Myocyte (in vitro differentiated cells): Measurements from ENCODE around the gene GAB1. TPM values are rescaled to one million over a fixed set of nuclear protein-coding genes. Genes with fewer than 3 reads are reported as not detected.

Experiments
- DNase-seq: peaks from one replicate; pipeline ENCODE4 v3.0.0-alpha.2; 2012; ENCODE audit warnings: low read depth
- microRNA-seq: library from miRNA; unstranded; fragments of <30 nt; microRNA quantifications from one replicate; pipeline ENCODE4, GENCODE V29; 2016
- total RNA-seq: library from RNA; depleted of rRNA; stranded (reverse); fragments of >200 nt; gene quantifications from 2 replicates; pipeline ENCODE4 v1.2.3, GENCODE V29; 2014

GAB1 gene
- total RNA-seq, 1 donor from 2014 or later, result 7.9 TPM

GRCh38 chr4:143477487-143477886 is 140.8 kb downstream of the GAB1 start:
- no peak for DNase-seq

GRCh38 chr4:143481361-143481760 is 144.7 kb downstream of the GAB1 start:
- no peak for DNase-seq

GRCh38 chr4:143482840-143483239 is 146.2 kb downstream of the GAB1 start:
- DNase-seq, result peak; percentile 57

- no peak for DNase-seq
These were observed 149.6 kb downstream of the GAB1 start for GRCh38 chr4:143486314-143486713.

- DNase-seq, result peak; percentile 1
These were observed 152.0 kb downstream of the GAB1 start for GRCh38 chr4:143488687-143489086.

- peak; percentile 63 for DNase-seq
These were observed 152.4 kb downstream of the GAB1 start for GRCh38 chr4:143489106-143489505.

GRCh38 chr4:143498021-143498420 is 161.3 kb downstream of the GAB1 start:
- no peak for DNase-seq

- no peak for DNase-seq
These were observed 165.6 kb downstream of the GAB1 start for GRCh38 chr4:143502231-143502630.

GRCh38 chr4:143506031-143506430 is 169.4 kb downstream of the GAB1 start:
- no peak for DNase-seq

- no peak for DNase-seq
These were observed 175.2 kb downstream of the GAB1 start for GRCh38 chr4:143511906-143512305.

- DNase-seq, result no peak
These were observed 176.3 kb downstream of the GAB1 start for GRCh38 chr4:143512978-143513313.

GRCh38 chr4:143513314-143514168 is 176.9 kb downstream of the GAB1 start, which contains the start of gene SMARCA5:
Gene SMARCA5 (plus strand): TSS chr4:143513702. CDS start chr4:143513925, 223 bp downstream.
- DNase-seq, result peak; percentile 99

- no peak for DNase-seq
These were observed 177.5 kb downstream of the GAB1 start for GRCh38 chr4:143514169-143514495.

GRCh38 chr4:143514497-143514896 is 177.8 kb downstream of the GAB1 start:
- peak; percentile 96 for DNase-seq

- no peak for DNase-seq
These were observed 178.2 kb downstream of the GAB1 start for GRCh38 chr4:143514901-143515300.

- DNase-seq, result no peak
These were observed 179.2 kb downstream of the GAB1 start for GRCh38 chr4:143515905-143516304.

GRCh38 chr4:143517764-143518163 is 181.1 kb downstream of the GAB1 start:
- DNase-seq, result no peak

Small RNAs within 50 kb of the gene (microRNA-seq; reads per million reads assigned to microRNA genes)
- gene MIR3139, result not detected

Other genes starting within 250 kb of the GAB1 start
- 24.4 and 29.8 TPM in 2 replicates for gene USP38, start 152.0 kb upstream of the GAB1 start, total RNA-seq
- gene SMARCA5, start 176.8 kb downstream of the GAB1 start, total RNA-seq, result 41.6 and 50.4 TPM in 2 replicates